HepG2 (cell line): ENCODE results near the gene ZFP90. TPM values are rescaled to one million over a fixed set of nuclear protein-coding genes. Genes with fewer than 3 reads are reported as not detected.
A peak's percentile ranks its signal among the peaks of the same experiment; 100 is the strongest.

Experiments used
- CEBPB ChIP-seq: IDR thresholded peaks from 2 replicates; pipeline ENCODE4 v1.6.1; 2011; ENCODE audit warnings: low read depth, low read length, improper control_type of control experiment, borderline replicate concordance
- FLYWCH1 ChIP-seq: sonication (generic); formaldehyde crosslinking; IDR thresholded peaks from 2 replicates; pipeline ENCODE4 v1.8.1; 2023; ENCODE audit warnings: mild to moderate bottlenecking, missing genetic modification reagents
- IRF9 ChIP-seq: sonication (generic); formaldehyde crosslinking; IDR thresholded peaks from 2 replicates; pipeline ENCODE4 v1.8.0; 2022; ENCODE audit warnings: missing genetic modification reagents, mild to moderate bottlenecking, borderline replicate concordance
- KDM6A ChIP-seq: IDR thresholded peaks from 2 replicates; pipeline ENCODE4 v1.6.1; 2016; ENCODE audit warnings: low read depth
- MAFF ChIP-seq: IDR thresholded peaks from 2 replicates; pipeline ENCODE4 v1.6.1; 2011; ENCODE audit warnings: low read depth, low read length, improper control_type of control experiment
- MED1 ChIP-seq: sonication (generic); formaldehyde crosslinking; IDR thresholded peaks from 2 replicates; pipeline ENCODE4 v1.4.0; 2020; ENCODE audit warnings: missing genetic modification reagents
- NR2F6 ChIP-seq, 2 experiments: IDR thresholded peaks; 2 replicates each; pipeline ENCODE4 v1.6.1; 2016; ENCODE audit warnings: antibody characterized with exemption in 1 of 2, mild to moderate bottlenecking in 1 of 2
- POLR2A ChIP-seq, 2 experiments: IDR thresholded peaks; 2 replicates each; pipeline ENCODE4 v1.6.1; 2011; ENCODE audit warnings: low read depth in 2 of 2, low read length in 2 of 2, mild to moderate bottlenecking in 1 of 2, moderate library complexity in 1 of 2; ENCODE audit not compliant: insufficient read depth in 1 of 2
- SMAD3 ChIP-seq: sonication (generic); formaldehyde crosslinking; IDR thresholded peaks from 2 replicates; pipeline ENCODE4 v1.4.0; 2020; ENCODE audit warnings: missing genetic modification reagents
- SP4 ChIP-seq: sonication (generic); formaldehyde crosslinking; IDR thresholded peaks from 2 replicates; pipeline ENCODE4 v1.8.1; 2023; ENCODE audit warnings: mild to moderate bottlenecking, missing genetic modification reagents
- SRSF4 ChIP-seq: fragments of 200-400 bp; formaldehyde crosslinking; IDR thresholded peaks from one replicate; pipeline ENCODE4 v1.6.1; 2018; ENCODE audit warnings: mild to moderate bottlenecking, low read depth, low read length, moderate library complexity; ENCODE audit not compliant: poor library complexity, severe bottlenecking
- TRIM24 ChIP-seq: sonication (generic); formaldehyde crosslinking; IDR thresholded peaks from 2 replicates; pipeline ENCODE4 v1.8.0; 2022; ENCODE audit warnings: mild to moderate bottlenecking, missing genetic modification reagents
- ZNF281 ChIP-seq: sonication (generic); formaldehyde crosslinking; IDR thresholded peaks from 2 replicates; pipeline ENCODE4 v1.4.0; 2020; ENCODE audit warnings: missing genetic modification reagents, borderline replicate concordance
- ZNF446 ChIP-seq: sonication (generic); formaldehyde crosslinking; IDR thresholded peaks from 2 replicates; pipeline ENCODE4 v1.5.0; 2020; ENCODE audit warnings: mild to moderate bottlenecking, missing genetic modification reagents
- ZNF543 ChIP-seq: sonication (generic); formaldehyde crosslinking; IDR thresholded peaks from 2 replicates; pipeline ENCODE4 v1.4.0; 2020; ENCODE audit warnings: mild to moderate bottlenecking, missing genetic modification reagents
- ZNF557 ChIP-seq: sonication (generic); formaldehyde crosslinking; IDR thresholded peaks from 2 replicates; pipeline ENCODE4 v1.4.0; 2020; ENCODE audit warnings: missing genetic modification reagents
- ZNF644 ChIP-seq: IDR thresholded peaks from 2 replicates; pipeline ENCODE4 v1.6.1; 2016; ENCODE audit warnings: low read depth
- ZNF7 ChIP-seq: IDR thresholded peaks from 2 replicates; pipeline ENCODE4 v1.6.1; 2016; ENCODE audit warnings: missing biosample characterization, missing genetic modification reagents
- polyA plus RNA-seq, 8 experiments: library from polyadenylated mRNA; depleted of rRNA in 3 of 8; stranded (reverse) in 7 of 8; unstranded in 1 of 8; fragments of >200 nt; fragmentation: Illumina TruSeq in 4 of 8; extraction: Trizol in 4 of 8; gene quantifications; 2 replicates each; pipeline versions ENCODE4 v1.2.1 to v1.2.3, GENCODE V29; 2011 to 2016; ENCODE audit warnings: low read depth in 4 of 8, missing spikeins in 1 of 8, mixed read lengths in 1 of 8; ENCODE audit not compliant: insufficient read depth in 1 of 8
- total RNA-seq, 5 experiments: library from RNA; depleted of rRNA; stranded (reverse); fragments of >200 nt; fragmentation: Illumina TruSeq; extraction: Trizol; gene quantifications; 2 replicates each; pipeline ENCODE4 v1.2.3, GENCODE V29; 2016; ENCODE audit warnings: low read depth in 1 of 5
- TF ChIP-seq, protein P1 (sequence below): sonication (generic); formaldehyde crosslinking; IDR thresholded peaks from 2 replicates; pipeline ENCODE4 v1.4.0; 2020; ENCODE audit warnings: low read depth, missing genetic modification reagents
- TF ChIP-seq, protein P2 (sequence below): sonication (generic); formaldehyde crosslinking; IDR thresholded peaks from 2 replicates; pipeline ENCODE4 v1.5.0; 2020; ENCODE audit warnings: missing genetic modification reagents
- TF ChIP-seq, protein P3 (sequence below): sonication (generic); formaldehyde crosslinking; IDR thresholded peaks from 2 replicates; pipeline ENCODE4 v1.4.0; 2020; ENCODE audit warnings: mild to moderate bottlenecking, missing genetic modification reagents

ZFP90 gene
- total and polyA plus RNA-seq, 2 of the 13 experiments (the other 11 are each of a cell fraction or from before 2014, with no cell fraction given) = 17.6 to 18.9 TPM

DNA sequence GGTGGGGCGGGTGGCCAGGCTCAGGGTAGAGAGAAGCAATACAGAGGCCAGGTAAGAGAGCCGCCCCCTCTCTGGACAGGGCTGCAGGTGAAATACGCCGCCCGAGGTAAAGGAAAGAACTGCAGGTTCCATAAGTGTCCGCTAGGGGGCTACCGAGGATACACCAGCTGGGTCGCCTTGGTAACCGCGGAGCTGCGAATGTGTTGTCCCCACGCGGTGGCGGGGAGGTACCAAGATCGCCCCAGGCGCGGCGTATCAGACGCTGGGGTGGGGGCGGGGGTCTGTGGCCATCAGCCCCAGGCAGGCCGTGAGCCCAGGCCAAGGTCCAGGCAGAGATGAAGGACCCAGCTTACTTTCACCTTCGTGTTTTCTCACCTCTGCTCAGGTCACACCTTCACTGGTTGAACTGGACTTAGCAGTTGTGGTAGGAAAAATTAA lies 18.4 kb upstream of the ZFP90 start (continued):
- TF ChIP-seq, protein P1, sequence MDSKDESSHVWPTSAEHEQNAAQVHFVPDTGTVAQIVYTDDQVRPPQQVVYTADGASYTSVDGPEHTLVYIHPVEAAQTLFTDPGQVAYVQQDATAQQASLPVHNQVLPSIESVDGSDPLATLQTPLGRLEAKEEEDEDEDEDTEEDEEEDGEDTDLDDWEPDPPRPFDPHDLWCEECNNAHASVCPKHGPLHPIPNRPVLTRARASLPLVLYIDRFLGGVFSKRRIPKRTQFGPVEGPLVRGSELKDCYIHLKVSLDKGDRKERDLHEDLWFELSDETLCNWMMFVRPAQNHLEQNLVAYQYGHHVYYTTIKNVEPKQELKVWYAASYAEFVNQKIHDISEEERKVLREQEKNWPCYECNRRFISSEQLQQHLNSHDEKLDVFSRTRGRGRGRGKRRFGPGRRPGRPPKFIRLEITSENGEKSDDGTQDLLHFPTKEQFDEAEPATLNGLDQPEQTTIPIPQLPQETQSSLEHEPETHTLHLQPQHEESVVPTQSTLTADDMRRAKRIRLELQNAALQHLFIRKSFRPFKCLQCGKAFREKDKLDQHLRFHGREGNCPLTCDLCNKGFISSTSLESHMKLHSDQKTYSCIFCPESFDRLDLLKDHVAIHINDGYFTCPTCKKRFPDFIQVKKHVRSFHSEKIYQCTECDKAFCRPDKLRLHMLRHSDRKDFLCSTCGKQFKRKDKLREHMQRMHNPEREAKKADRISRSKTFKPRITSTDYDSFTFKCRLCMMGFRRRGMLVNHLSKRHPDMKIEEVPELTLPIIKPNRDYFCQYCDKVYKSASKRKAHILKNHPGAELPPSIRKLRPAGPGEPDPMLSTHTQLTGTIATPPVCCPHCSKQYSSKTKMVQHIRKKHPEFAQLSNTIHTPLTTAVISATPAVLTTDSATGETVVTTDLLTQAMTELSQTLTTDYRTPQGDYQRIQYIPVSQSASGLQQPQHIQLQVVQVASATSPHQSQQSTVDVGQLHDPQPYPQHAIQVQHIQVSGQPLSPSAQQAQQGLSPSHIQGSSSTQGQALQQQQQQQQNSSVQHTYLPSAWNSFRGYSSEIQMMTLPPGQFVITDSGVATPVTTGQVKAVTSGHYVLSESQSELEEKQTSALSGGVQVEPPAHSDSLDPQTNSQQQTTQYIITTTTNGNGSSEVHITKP (CRISPR knock-in tag) = peak; percentile 75; the same call in 1 of the 2 replicates
- 0 out of 2 replicates have a peak, but pooled peaks have one; percentile 28 for TF ChIP-seq TRIM24 (CRISPR knock-in tag)
- peak; percentile 30; the same call in 1 of the 2 replicates for TF ChIP-seq KDM6A (CRISPR knock-in tag)
- no peak for TF ChIP-seq ZNF543 (CRISPR knock-in tag)
- peak; percentile 53; the same call in 1 of the 2 replicates for TF ChIP-seq SMAD3 (CRISPR knock-in tag)
- peak; percentile 90 for TF ChIP-seq ZNF281
- TF ChIP-seq, protein P2, sequence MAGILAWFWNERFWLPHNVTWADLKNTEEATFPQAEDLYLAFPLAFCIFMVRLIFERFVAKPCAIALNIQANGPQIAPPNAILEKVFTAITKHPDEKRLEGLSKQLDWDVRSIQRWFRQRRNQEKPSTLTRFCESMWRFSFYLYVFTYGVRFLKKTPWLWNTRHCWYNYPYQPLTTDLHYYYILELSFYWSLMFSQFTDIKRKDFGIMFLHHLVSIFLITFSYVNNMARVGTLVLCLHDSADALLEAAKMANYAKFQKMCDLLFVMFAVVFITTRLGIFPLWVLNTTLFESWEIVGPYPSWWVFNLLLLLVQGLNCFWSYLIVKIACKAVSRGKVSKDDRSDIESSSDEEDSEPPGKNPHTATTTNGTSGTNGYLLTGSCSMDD (CRISPR knock-in tag) = no peak
- TF ChIP-seq FLYWCH1 = no peak
- TF ChIP-seq, protein P3, sequence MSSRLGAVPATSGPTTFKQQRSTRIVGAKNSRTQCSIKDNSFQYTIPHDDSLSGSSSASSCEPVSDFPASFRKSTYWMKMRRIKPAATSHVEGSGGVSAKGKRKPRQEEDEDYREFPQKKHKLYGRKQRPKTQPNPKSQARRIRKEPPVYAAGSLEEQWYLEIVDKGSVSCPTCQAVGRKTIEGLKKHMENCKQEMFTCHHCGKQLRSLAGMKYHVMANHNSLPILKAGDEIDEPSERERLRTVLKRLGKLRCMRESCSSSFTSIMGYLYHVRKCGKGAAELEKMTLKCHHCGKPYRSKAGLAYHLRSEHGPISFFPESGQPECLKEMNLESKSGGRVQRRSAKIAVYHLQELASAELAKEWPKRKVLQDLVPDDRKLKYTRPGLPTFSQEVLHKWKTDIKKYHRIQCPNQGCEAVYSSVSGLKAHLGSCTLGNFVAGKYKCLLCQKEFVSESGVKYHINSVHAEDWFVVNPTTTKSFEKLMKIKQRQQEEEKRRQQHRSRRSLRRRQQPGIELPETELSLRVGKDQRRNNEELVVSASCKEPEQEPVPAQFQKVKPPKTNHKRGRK (CRISPR knock-in tag) = no peak
- peak; percentile 51; the same call in 1 of the 2 replicates for TF ChIP-seq MED1
- TF ChIP-seq ZNF557 (CRISPR knock-in tag) = peak; percentile 18; the same call in 1 of the 2 replicates
- 0 out of 2 replicates have a peak, but pooled peaks have one; percentile 1 for TF ChIP-seq MAFF
- peak; percentile 55; the same call in 1 of the 2 replicates for TF ChIP-seq SP4 (CRISPR knock-in tag)
- no peak for TF ChIP-seq CEBPB
- TF ChIP-seq ZNF7 = no peak
- no peak for TF ChIP-seq NR2F6 (IDR thresholded peaks at IDR 0.05)
- no peak for TF ChIP-seq NR2F6 (CRISPR knock-in tag; IDR thresholded peaks at IDR 0.05)
- TF ChIP-seq IRF9 (CRISPR knock-in tag) = no peak
- TF ChIP-seq POLR2A (IDR thresholded peaks at IDR 0.05; ENCODE audit: insufficient read depth in 1 of 2, low read depth in 2 of 2, low read length in 2 of 2) = no peak
- TF ChIP-seq ZNF644 (CRISPR knock-in tag) = no peak
- TF ChIP-seq SRSF4 = no peak
- no peak for TF ChIP-seq ZNF446 (CRISPR knock-in tag)
